K562 (cell line): ENCODE results near the gene UBA1. TPM values are rescaled to one million over a fixed set of nuclear protein-coding genes. Genes with fewer than 3 reads are reported as not detected.
A peak's percentile ranks its signal among the peaks of the same experiment; 100 is the strongest.

ENCODE experiments used
- ATAC-seq: fragments of 200-7000 bp; cut with Tn5 transposase; 3 replicates; pipeline ENCODE4 v1.9.1; 2020; ENCODE audit warnings: moderate library complexity
- BruUV-seq: library from RNA; stranded (reverse); fragments of 400-500 nt; replicated peaks from 2 replicates; lab custom pipeline; 2021; lab: Mats Ljungman, UMichigan
- CTCF ChIA-PET: fragments of 300-600 bp; formaldehyde crosslinking; extraction: SDS; loops from one replicate; lab custom pipeline; 2021; ENCODE audit warnings: low intra/inter-chr PET ratio; lab: Yijun Ruan, JAX
- POLR2A ChIA-PET: fragments of 300-600, 350-650 bp; sonication (Branson Sonifier 250); formaldehyde crosslinking; extraction: SDS; loops from one replicate; lab custom pipeline; 2021; ENCODE audit warnings: antibody characterized with exemption, inconsistent platforms; lab: Yijun Ruan, JAX
- DNase-seq, 4 experiments: peaks; one replicate each; pipeline versions ENCODE4 v3.0.0 to v3.0.0-alpha.2; 2011 to 2018; ENCODE audit warnings: low spot score in 3 of 4, mixed read lengths in 3 of 4; ENCODE audit errors: extremely low read depth in 1 of 4
- FAIRE-seq: peaks from 2 replicates; lab custom pipeline; 2011; peaks lifted over from hg19 to GRCh38; lab: Jason Lieb, UNC
- H2AFZ ChIP-seq: 2 replicates; pipeline ENCODE4 v1.6.0; 2011; ENCODE audit warnings: low read depth, low read length, control low read depth, inconsistent platforms
- H3K27ac ChIP-seq: fragments of 200-600 bp; 3 replicates; pipeline ENCODE4 v1.8.0; 2011; ENCODE audit warnings: low read depth, mild to moderate bottlenecking, control low read depth, inconsistent platforms, low read length, moderate library complexity, mixed read lengths; ENCODE audit errors: extremely low read depth
- H3K27me3 ChIP-seq, 2 experiments: fragments of 300-600 bp in 1 of 2; 2 replicates in 1 of 2; 3 replicates in 1 of 2; pipeline versions ENCODE4 v1.6.0 to v1.8.0; 2011; ENCODE audit warnings: inconsistent platforms in 2 of 2, low read length in 2 of 2, mild to moderate bottlenecking in 1 of 2, mixed read lengths in 1 of 2, moderate library complexity in 1 of 2; ENCODE audit not compliant: control insufficient read depth in 2 of 2, insufficient read depth in 2 of 2
- H3K36me3 ChIP-seq: fragments of 300-600 bp; 3 replicates; pipeline ENCODE4 v1.8.0; 2011; ENCODE audit warnings: mild to moderate bottlenecking, low read length, inconsistent platforms; ENCODE audit not compliant: control insufficient read depth, insufficient read depth
- H3K4me1 ChIP-seq, 2 experiments: fragments of 200-600 bp in 1 of 2; replicated peaks in 1 of 2; 2 replicates in 1 of 2; 3 replicates in 1 of 2; pipeline versions ENCODE4 v1.5.1 to v1.8.0; 2011; ENCODE audit warnings: inconsistent platforms in 2 of 2, low read length in 2 of 2, mild to moderate bottlenecking in 1 of 2, mixed read lengths in 1 of 2, moderate library complexity in 1 of 2; ENCODE audit not compliant: control insufficient read depth in 2 of 2, insufficient read depth in 2 of 2
- H3K4me2 ChIP-seq: 2 replicates; pipeline ENCODE4 v1.6.1; 2011; ENCODE audit warnings: low read length, control low read depth, inconsistent platforms, mixed read lengths; ENCODE audit not compliant: insufficient read depth
- H3K4me3 ChIP-seq: fragments of 200-600 bp; sonication (generic), shearing (Covaris generic); 2 replicates; pipeline ENCODE4 v1.5.1; 2016; ENCODE audit warnings: control low read depth, inconsistent platforms
- H3K79me2 ChIP-seq: fragments of 200-600 bp; 3 replicates; pipeline ENCODE4 v1.8.0; 2011; ENCODE audit warnings: low read length, inconsistent platforms; ENCODE audit not compliant: control insufficient read depth, insufficient read depth
- H3K9ac ChIP-seq, 2 experiments: 2 replicates each; pipeline versions ENCODE4 v1.6.0 to v1.6.1; 2011; ENCODE audit warnings: low read depth in 2 of 2, low read length in 2 of 2, control low read depth in 1 of 2, inconsistent platforms in 1 of 2, mild to moderate bottlenecking in 1 of 2, mixed read lengths in 1 of 2; ENCODE audit not compliant: insufficient read depth in 1 of 2
- H3K9me1 ChIP-seq: one replicate; pipeline ENCODE4 v1.6.0; 2011; ENCODE audit warnings: inconsistent platforms, mild to moderate bottlenecking, low read length, moderate library complexity; ENCODE audit not compliant: control insufficient read depth, insufficient read depth
- H3K9me3 ChIP-seq: replicated peaks from 2 replicates; pipeline ENCODE4 v1.5.1; 2011; ENCODE audit warnings: low read depth, low read length, inconsistent platforms; ENCODE audit not compliant: control insufficient read depth, insufficient read depth
- H4K20me1 ChIP-seq: replicated peaks from 2 replicates; pipeline ENCODE4 v1.6.1; 2011; ENCODE audit warnings: low read length, inconsistent platforms, mixed read lengths; ENCODE audit not compliant: control insufficient read depth, insufficient read depth
- HNRNPLL ChIP-seq: fragments of 200-400 bp; formaldehyde crosslinking; IDR thresholded peaks from 2 replicates; pipeline ENCODE4 v1.6.1; 2017; ENCODE audit warnings: low read length, low read depth, mild to moderate bottlenecking; ENCODE audit not compliant: poor library complexity, severe bottlenecking
- ILF3 ChIP-seq: fragments of 450-650 bp; IDR thresholded peaks from 2 replicates; pipeline ENCODE4 v1.6.1; 2018; ENCODE audit warnings: antibody characterized with exemption, mild to moderate bottlenecking, moderate library complexity, borderline replicate concordance
- POLR2G ChIP-seq: fragments of 200-400 bp; formaldehyde crosslinking; IDR thresholded peaks from 2 replicates; pipeline ENCODE4 v1.6.1; 2017; ENCODE audit warnings: low read depth, mild to moderate bottlenecking, antibody characterized with exemption, low read length, moderate library complexity
- RBFOX2 ChIP-seq: fragments of 200-400 bp; formaldehyde crosslinking; IDR thresholded peaks from 2 replicates; pipeline ENCODE4 v1.6.1; 2017; ENCODE audit warnings: low read depth, mild to moderate bottlenecking, low read length, moderate library complexity
- WGBS: fragments of 100-300 bp; shearing (Covaris generic); methylation state at CpG from one replicate; pipeline ENCODE4 v1.1.6; 2016; ENCODE audit warnings: low coverage, mixed read lengths; ENCODE audit not compliant: insufficient coverage; ENCODE audit errors: missing lambda C conversion rate; 5-methylcytosine and 5-hydroxymethylcytosine counted together
- in situ Hi-C: fragments of 300-500 bp; cut with MboI; formaldehyde crosslinking; loops from 4 replicates; pipeline ENCODE4 v1.15.0; 2018; ENCODE audit warnings: inconsistent platforms, mixed read lengths
- intact Hi-C: fragments of 100-400 bp; cut with micrococcal nuclease; formaldehyde crosslinking; loops from 2 replicates; pipeline ENCODE4 v1.14.2; 2022
- polyA plus RNA-seq, 8 experiments: library from polyadenylated mRNA; depleted of rRNA in 4 of 8; stranded (reverse) in 5 of 8; unstranded in 3 of 8; fragments of >200 nt; fragmentation: Nextera tagmentation in 2 of 8; fragmentation: Illumina TruSeq in 1 of 8; extraction: Ambion mirVana in 2 of 8; extraction: Trizol in 1 of 8; gene quantifications; 2 replicates each; pipeline versions ENCODE4 v1.2.1 to v1.2.3, GENCODE V29; 2011 to 2014; ENCODE audit warnings: inconsistent platforms in 1 of 8, missing spikeins in 1 of 8
- total RNA-seq, 7 experiments: library from RNA; depleted of rRNA in 6 of 7; stranded (reverse); fragments of >200 nt in 6 of 7; fragmentation: Illumina TruSeq in 2 of 7; extraction: Trizol in 2 of 7; gene quantifications; 2 replicates each; pipeline versions ENCODE4 v1.2.1 to v1.2.3, GENCODE V29; 2011 to 2021; ENCODE audit warnings: low replicate concordance in 1 of 7

UBA1 gene
- total and polyA plus RNA-seq, 9 of the 15 experiments (the other 6 are each of a cell fraction or from before 2014, with no cell fraction given): 32.0 to 174 (median 93.6) TPM

- TF ChIP-seq POLR2G: peak; percentile 56
- TF ChIP-seq HNRNPLL: no peak
- no peak for TF ChIP-seq ILF3
- peak; percentile 68 for TF ChIP-seq RBFOX2
- Histone ChIP-seq H3K79me2 (peaks cover 85% of the 10 kb centered on the region), H3K9me3 (no peaks in the 10 kb centered on the region), H4K20me1 (peaks cover 9% of the 10 kb centered on the region), H3K4me2 (peak overlapping the region; percentile 96), H3K9me1 (peaks cover 5% of the 10 kb centered on the region), H3K36me3 (peaks cover 55% of the 10 kb centered on the region), H3K27me3 (no peaks in the 10 kb centered on the region), H2AFZ (no peak overlapping the region), H3K4me3 (peak overlapping the region; percentile 91), H3K4me1 (peaks cover 8 to 16% of the 10 kb centered on the region in 2 experiments; a peak in 3 of 5 replicates), H3K9ac (peak overlapping the region; percentile 87 to 99), H3K27ac (peak overlapping the region; percentile 89)
- 5% methylated on average over 5 of the region's 10 CpGs for WGBS
- FAIRE-seq (no peak), DNase-seq (no peak), ATAC-seq (no peak)
- ChIA-PET POLR2A (interaction anchor here (0.7 to 1.3 kb wide), 2 partner anchors 17 to 26 kb away, joined by 3 read pairs; no protein-coding TSS in a partner anchor), CTCF (no interaction called here)
- intact Hi-C loops (no loop called here), in situ Hi-C loops (no loop called here)
- no TSS peak for BruUV-seq
These were observed 47.3 kb upstream of the UBA1 start for GRCh38 chrX:47146121-47146935.
